Neutrophil (primary cell): ENCODE measurements around the gene MEGF8.

Source experiments
- H3K27ac ChIP-seq: fragments of 200-600 bp; sonication (generic); 2 replicates; pipeline ENCODE4 v1.5.1; 2016; ENCODE audit warnings: mild to moderate bottlenecking, moderate library complexity
- H3K27me3 ChIP-seq: fragments of 200-600 bp; sonication (generic); 2 replicates; pipeline ENCODE4 v1.6.0; 2016; ENCODE audit warnings: mild to moderate bottlenecking
- H3K36me3 ChIP-seq: fragments of 200-600 bp; sonication (generic); 2 replicates; pipeline ENCODE4 v1.5.1; 2017
- H3K4me1 ChIP-seq, 2 experiments: fragments of 200-600 bp in 1 of 2; sonication (generic) in 1 of 2; 1 replicate in 1 of 2; 2 replicates in 1 of 2; pipeline versions ENCODE4 v1.5.1 to v1.6.1; 2013 to 2016; ENCODE audit warnings: low read depth in 1 of 2, low read length in 1 of 2, mild to moderate bottlenecking in 1 of 2, moderate library complexity in 1 of 2; ENCODE audit not compliant: control insufficient read depth in 1 of 2, insufficient read depth in 1 of 2
- H3K4me3 ChIP-seq, 2 experiments: fragments of 200-600 bp in 1 of 2; sonication (generic) in 1 of 2; 1 replicate in 1 of 2; 2 replicates in 1 of 2; pipeline ENCODE4 v1.5.1; 2013 to 2016; ENCODE audit warnings: low read depth in 1 of 2, low read length in 1 of 2, mild to moderate bottlenecking in 1 of 2, moderate library complexity in 1 of 2
- H3K9me3 ChIP-seq: fragments of 200-600 bp; sonication (generic); 2 replicates; pipeline ENCODE4 v1.5.1; 2016
- CTCF ChIP-seq: fragments of 200-600 bp; sonication (generic); IDR thresholded peaks from 2 replicates; pipeline ENCODE4 v1.5.1; 2016; ENCODE audit warnings: antibody characterized with exemption

The MEGF8 gene

DNA sequence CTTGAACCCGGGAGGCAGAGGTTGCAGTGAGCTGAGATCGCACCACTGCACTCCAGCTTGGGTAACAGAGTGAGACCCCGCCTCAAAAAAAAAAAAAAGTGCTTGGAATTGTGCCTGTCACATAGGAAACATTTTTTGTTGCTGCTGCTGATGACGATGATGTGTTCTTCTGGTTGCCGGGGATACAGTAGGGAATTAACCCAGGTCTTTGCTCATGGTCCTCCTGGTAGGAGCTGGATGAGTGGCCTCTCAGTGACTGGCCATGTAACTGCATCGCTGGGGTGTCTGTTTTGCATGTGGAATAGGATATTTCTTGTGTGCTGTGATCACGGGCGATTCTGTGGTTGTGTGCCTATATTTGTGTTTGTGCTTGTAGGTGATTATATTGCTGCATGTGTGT lies 69.3 kb downstream of the MEGF8 start:
- Histone ChIP-seq H3K27ac (no peak overlapping the region), H3K9me3 (no peaks in the 10 kb centered on the region), H3K4me3 (no peak overlapping the region), H3K36me3 (no peaks in the 10 kb centered on the region), H3K4me1 (peaks cover 19 to 31% of the 10 kb centered on the region in 2 experiments), H3K27me3 (peaks cover 27% of the 10 kb centered on the region)
- no peak for TF ChIP-seq CTCF

DNA sequence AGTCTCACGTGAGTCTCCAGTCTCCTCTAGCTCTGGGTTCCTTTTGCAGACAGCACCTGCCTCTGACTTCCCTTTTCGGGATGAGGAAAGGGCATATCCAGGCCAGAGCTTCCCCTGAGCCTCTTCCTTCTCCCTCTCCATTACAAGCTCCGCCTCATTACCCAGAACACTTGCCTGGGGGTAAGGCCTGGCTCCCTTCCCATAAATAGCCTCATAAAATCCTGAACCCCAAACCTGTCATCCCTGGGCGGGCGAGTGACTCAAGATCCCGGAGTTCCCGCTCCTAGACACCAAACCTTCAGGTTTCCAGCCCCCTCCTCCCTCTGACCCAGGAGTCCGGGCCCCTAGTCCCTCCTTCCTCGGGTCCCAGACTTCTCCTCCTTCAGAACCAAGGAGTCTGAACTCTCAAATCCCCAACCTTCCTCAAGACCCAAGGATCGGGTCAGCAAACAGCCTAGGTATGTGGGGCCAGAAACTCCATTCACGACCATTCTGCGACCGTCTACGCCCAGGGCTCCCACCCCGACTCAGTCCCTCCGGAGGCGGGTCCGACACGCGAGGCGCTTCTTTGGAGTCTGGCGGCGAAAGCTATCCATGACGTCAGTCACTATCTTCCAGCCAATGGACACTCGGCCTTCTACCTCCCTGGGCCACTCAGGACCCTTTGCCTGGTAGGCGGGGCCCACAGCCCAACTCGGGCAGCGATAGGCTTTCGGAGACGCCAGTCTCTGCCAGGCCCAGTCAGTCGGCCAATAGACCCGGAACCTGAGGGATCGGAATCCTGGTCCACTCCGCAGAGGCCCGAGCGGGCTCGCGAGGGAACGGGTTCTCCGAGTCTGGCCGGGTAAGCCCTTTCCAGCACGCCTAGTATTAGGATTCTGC lies 71.2 kb downstream of the MEGF8 start:
- peak; percentile 44 for TF ChIP-seq CTCF
- Histone ChIP-seq H3K27ac (peak overlapping the region; percentile 88), H3K4me3 (peak overlapping the region; percentile 73 to 77), H3K27me3 (peaks cover 12% of the 10 kb centered on the region), H3K9me3 (no peaks in the 10 kb centered on the region), H3K4me1 (peaks cover 26 to 36% of the 10 kb centered on the region in 2 experiments), H3K36me3 (no peaks in the 10 kb centered on the region)

- peaks cover 13% of the 10 kb centered on the region for H3K27me3 ChIP-seq
- no peaks in the 10 kb centered on the region for H3K9me3 ChIP-seq
- H3K4me1 ChIP-seq: peaks cover 33 to 36% of the 10 kb centered on the region in 2 experiments
- no peak for TF ChIP-seq CTCF
- peak overlapping the region; percentile 88 for H3K27ac ChIP-seq
- peak overlapping the region; percentile 73 to 77 for H3K4me3 ChIP-seq
- peaks cover 3% of the 10 kb centered on the region for H3K36me3 ChIP-seq
Measured at GRCh38 chr19:42397263-42398166, 72.1 kb downstream of the MEGF8 start.

DNA sequence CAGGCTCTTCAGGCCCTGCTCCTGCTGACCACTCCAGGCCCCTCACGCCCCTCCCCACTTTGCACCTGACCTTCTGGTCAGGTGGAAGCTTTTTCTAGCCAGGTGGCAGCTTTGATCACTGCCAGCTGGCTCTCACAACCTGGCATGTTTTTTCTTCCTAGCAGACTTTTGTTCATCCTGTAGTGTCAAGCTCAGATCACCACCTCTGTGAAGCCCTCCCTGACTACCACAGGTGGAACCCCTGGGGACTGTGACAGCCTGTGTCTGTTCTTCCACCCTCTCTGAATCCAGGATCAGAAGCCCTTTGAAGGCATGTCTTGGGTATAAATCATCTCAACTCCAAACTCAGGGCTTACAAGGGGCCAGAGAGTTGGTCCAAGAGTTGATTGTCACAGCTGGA lies 75.0 kb downstream of the MEGF8 start:
- Histone ChIP-seq H3K27ac (no peak overlapping the region), H3K27me3 (peaks cover 13% of the 10 kb centered on the region), H3K9me3 (no peaks in the 10 kb centered on the region), H3K4me3 (no peak overlapping the region), H3K4me1 (peaks cover 31 to 33% of the 10 kb centered on the region in 2 experiments), H3K36me3 (peaks cover 29% of the 10 kb centered on the region)
- no peak for TF ChIP-seq CTCF

GRCh38 chr19:42401365-42402303 lies 76.2 kb downstream of the MEGF8 start:
- Histone ChIP-seq H3K4me3 (peak overlapping the region in 1 of 2 experiments; percentile 59), H3K27ac (peak overlapping the region; percentile 41), H3K27me3 (peaks cover 13% of the 10 kb centered on the region), H3K4me1 (peaks cover 19 to 24% of the 10 kb centered on the region in 2 experiments), H3K9me3 (no peaks in the 10 kb centered on the region), H3K36me3 (peaks cover 41% of the 10 kb centered on the region)
- TF ChIP-seq CTCF: peak; percentile 51
